GM10266 (cell line): ENCODE measurements around the gene ZBED6.
"Not testable (repeated sequence)": the region's sequence is repeated elsewhere in the genome, so short reads cannot be mapped to it uniquely, and the experiment has no call there.

Experiments used
- DNase-seq: peaks from one replicate; pipeline ENCODE4 v3.0.0; 2012; ENCODE audit errors: extremely low spot score
- CTCF ChIP-seq: IDR thresholded peaks from 2 replicates; pipeline ENCODE4 v1.5.1; 2012; ENCODE audit warnings: mild to moderate bottlenecking, low read depth; ENCODE audit not compliant: control insufficient read depth, insufficient read depth; ENCODE audit errors: missing control alignments

Gene ZBED6

GRCh38 chr1:203760506-203760905 is 34.9 kb upstream of the ZBED6 start:
- DNase-seq, result no peak
- TF ChIP-seq CTCF, result no peak

- not testable (repeated sequence) for DNase-seq
Measured at GRCh38 chr1:203761958-203762357, 33.5 kb upstream of the ZBED6 start.

GRCh38 chr1:203763505-203763904 is 31.9 kb upstream of the ZBED6 start:
- TF ChIP-seq CTCF, result no peak
- no peak for DNase-seq

- TF ChIP-seq CTCF, result no peak
- DNase-seq, result no peak
Measured at GRCh38 chr1:203764105-203765028, 31.1 kb upstream of the ZBED6 start.

GRCh38 chr1:203765029-203765837 is 30.2 kb upstream of the ZBED6 start, which contains the start of gene LAX1:
Gene LAX1, plus strand, starts transcription at chr1:203765183. Its CDS starts 383 bp downstream, at chr1:203765566.
- no peak for TF ChIP-seq CTCF
- DNase-seq, result no peak

- TF ChIP-seq CTCF, result no peak
- DNase-seq, result no peak
Measured at GRCh38 chr1:203768256-203768655, 27.2 kb upstream of the ZBED6 start.

- DNase-seq, result no peak
- no peak for TF ChIP-seq CTCF
Measured at GRCh38 chr1:203769505-203770343, 25.7 kb upstream of the ZBED6 start.
